ENCODE data around the gene L3MBTL2.

Gene L3MBTL2

GRCh38 chr22:41280065-41280464 is 75.0 kb downstream of the L3MBTL2 start:
- DNase-seq, result no peak

GRCh38 chr22:41280854-41281253 is 75.7 kb downstream of the L3MBTL2 start:
- DNase-seq, result no peak
